Measurements from ENCODE around the gene CCDC187.

The CCDC187 gene

GRCh38 chr9:136297016-136297691 lies 6.7 kb downstream of the CCDC187 start:
- no peak for DNase-seq

DNA sequence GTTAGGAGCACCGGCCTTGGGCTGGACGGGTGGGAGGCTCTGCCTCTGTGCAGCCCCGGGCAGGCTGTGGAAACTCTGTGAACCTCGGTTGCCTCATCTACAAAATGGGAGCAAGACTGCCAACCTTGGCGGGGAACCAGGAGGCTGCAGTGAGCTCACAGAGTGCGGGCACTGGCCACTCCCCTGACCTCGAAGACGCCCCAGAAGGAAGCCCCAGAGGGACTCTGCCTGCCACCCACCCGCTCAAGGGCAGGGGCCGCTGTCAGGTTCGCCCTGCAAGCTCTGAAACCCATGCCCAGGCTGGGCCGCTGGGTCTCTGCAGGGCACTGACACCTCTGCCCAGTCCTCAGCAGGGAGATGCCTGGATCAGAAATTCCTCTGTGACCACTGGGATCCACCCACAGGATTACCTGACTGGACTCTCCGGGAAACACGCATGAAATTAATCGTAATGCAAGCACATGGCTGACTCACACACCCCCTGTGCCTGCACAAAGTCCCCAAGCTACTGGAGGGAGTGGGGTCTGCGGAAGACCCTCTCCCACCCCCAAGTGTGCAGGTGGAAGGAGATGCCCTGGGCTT lies 7.4 kb downstream of the CCDC187 start:
- no peak for DNase-seq

DNA sequence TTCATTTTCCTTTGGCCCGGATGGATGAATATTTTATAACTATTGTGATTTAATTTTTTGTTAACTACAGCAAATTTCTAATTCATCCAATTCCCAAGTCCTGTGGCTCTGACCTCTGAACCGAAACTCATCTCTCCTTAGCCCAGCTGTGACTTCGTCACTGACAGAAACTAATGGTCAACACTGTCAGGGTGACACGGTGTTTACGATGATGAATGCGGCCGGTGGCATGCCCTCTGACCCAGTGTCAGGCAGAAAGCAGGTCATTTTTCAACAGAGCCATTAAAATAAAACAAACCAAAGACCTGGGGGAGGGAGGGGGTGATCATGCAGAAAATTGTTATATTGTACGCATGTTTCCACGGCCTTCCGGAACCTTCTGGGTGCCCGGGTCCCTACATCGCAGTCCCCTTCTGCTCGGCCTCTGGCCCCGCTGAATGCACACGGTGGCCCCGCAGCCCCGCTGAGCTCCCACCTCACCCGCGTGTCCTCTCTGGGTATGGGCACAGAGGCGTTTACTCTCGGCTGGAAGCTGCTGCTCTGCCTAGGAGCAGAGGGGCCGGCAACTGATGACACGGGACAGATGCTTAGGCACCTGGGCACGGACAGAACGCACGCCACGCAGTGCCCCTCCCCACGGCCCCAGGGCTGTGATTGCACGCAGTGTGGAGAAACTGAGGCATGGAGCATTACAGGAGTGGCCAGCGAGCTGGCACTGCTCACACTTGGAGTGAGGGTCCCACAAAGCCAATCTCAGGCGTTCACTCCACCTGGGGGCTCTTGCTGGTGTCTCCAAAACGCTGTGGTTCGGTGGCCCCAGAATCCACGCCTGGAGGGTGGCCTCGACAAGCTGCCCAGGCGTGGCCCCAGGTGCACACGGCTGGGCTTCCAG lies 8.1 kb downstream of the CCDC187 start:
- no peak for DNase-seq

- DNase-seq, result no peak
These were observed 8.8 kb downstream of the CCDC187 start for GRCh38 chr9:136295055-136295454.

DNA sequence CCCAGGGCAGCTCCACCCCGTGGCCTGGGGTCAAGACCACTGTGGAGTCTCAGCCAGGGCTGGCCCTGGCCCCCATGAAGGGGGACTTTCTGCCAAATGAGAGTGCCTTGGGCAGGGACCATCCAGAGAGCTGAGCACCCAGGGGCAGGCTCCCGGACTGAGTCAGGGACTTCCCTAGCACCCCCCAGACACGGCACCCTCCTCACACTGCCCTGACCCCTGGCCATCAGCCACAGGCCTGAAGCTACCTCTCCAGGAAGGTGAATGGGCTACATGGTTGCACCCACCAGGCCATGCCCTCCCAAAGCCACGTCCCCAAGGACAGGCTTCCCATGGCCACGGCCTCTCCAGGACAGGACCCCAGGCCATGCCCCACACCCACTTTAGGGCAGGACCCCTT lies 9.5 kb downstream of the CCDC187 start:
- DNase-seq, result no peak

- no peak for DNase-seq
These were observed 10.3 kb downstream of the CCDC187 start for GRCh38 chr9:136293476-136294077.

- DNase-seq, result no peak
These were observed 11.1 kb downstream of the CCDC187 start for GRCh38 chr9:136292591-136293448.

DNA sequence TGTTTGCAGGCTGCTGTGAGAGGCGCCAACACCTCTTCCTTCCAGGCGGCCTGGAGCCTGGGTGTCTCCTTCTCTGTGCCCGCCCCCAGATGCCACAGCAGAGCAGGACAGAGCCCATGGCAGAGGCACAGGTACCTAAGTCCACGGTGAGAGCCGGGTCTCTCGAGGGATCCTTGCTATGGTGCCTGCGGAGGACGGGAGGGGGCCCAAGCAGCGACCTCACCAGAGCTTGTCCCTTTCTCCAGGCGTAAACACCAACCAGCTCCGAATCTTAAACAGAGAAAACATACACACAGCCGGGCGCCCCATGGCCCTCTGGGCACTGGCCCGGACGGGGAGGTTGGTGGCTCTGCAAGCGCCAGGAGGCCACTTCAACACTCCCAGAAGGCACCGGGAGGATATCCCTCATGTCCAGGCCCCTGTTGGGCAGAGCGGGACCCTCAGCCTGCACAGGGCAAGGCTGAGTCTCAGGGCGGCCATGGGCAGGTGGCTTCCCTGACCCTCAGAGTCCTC lies 11.8 kb downstream of the CCDC187 start:
- DNase-seq, result no peak

DNA sequence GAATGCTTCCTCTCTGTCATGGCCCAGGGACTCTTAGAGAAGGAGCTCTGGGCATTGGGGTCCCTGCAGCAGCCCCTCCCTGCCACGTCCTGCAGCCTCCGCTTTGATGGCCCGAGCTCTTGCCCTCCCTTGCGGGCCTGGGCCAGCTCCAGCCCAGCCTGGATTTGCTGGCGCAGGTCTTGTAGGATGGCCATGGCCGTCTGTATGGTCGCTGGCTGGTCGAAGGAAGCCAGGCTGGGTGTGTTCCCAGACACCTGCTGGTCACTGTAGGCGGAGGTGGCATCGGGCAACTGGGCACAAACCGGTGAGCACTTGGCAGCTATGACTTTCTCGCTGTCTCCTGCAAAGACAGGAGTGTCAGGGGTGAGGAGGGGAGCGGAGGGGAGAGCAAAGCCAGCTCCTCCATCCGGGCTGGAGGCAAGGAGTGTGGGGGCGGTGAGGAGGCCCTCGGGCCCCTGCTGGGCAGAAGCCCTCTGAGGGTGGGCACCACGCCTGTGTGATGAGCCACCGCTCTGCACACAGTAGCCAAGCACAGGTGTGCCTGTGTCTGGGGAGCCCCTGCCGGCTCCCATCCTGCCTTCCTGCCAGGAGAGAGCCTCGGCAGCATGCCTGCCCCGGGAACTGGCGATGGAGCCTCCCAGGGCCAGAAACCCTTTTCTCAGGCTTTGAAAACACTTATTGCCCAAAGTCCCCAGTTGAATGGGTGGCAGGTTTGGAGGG lies 12.4 kb downstream of the CCDC187 start:
- DNase-seq, result no peak

- no peak for DNase-seq
These were observed 13.3 kb downstream of the CCDC187 start for GRCh38 chr9:136290508-136291000.

- DNase-seq, result no peak
These were observed 14.0 kb downstream of the CCDC187 start for GRCh38 chr9:136289651-136290507.

GRCh38 chr9:136287960-136288753 lies 15.7 kb downstream of the CCDC187 start:
- DNase-seq, result no peak

DNA sequence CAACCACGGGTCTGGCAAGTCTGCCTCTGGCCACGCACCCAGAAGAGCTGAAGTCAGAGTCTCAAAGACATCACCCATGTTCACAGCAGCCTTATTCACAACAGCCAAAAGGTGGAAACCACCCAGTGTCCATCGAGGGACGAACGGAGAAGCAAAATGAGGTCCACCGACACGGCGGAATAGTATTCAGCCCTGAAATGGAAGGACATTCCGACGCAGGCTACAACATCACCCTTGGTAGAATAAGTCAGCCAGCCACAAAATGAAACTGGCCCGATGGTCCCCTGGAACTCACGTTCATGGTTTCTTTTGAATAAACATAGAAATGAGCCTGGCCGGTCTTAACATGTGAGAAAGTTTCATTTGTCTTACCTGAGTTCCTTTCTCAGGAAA lies 16.9 kb downstream of the CCDC187 start:
- no peak for DNase-seq

DNA sequence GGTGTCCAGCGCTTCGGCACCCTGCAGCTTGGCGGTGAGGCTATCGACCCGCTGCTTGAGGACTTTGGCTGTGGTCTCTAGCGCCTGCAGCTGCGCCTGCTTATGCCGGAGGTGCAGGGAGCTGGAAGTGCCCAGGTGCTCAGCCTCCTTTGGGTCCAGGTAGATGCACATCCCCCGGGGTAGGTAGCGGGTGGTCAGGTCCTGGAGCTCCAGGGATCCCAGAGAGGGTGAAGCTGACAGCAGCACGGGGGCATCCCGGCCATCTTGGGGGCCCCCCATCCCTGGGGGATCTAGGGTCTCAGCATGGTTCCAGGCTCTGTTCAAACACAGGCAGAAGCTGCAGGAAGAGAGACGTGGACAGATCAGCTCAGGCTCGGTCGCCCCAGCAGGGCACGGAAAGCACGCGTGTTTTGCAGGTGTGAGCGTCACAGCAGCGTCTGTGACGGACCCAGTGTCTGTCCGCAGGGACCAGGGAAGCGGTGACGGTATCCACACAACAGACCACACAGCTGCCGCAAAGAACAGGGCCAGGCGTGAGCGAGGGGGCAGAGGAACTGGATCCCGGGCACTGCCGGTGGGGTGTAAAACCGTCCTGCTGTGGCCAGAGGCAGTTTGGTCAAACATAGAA lies 17.4 kb downstream of the CCDC187 start:
- no peak for DNase-seq

GRCh38 chr9:136285501-136286358 lies 18.2 kb downstream of the CCDC187 start:
- no peak for DNase-seq

GRCh38 chr9:136284951-136285350 lies 18.9 kb downstream of the CCDC187 start:
- DNase-seq, result no peak

GRCh38 chr9:136284311-136284710 lies 19.6 kb downstream of the CCDC187 start:
- DNase-seq, result no peak

Data from DMS 273 treated with DMSO at 0.1 percent for 48 hours (cell line).